Fibroblast of mammary gland (primary cell): Measurements from ENCODE around the gene FILIP1L.
A peak's percentile ranks its signal among the peaks of the same experiment; 100 is the strongest.

ENCODE experiments used
- DNase-seq: peaks from one replicate; pipeline ENCODE4 v3.0.0-alpha.2; 2010; ENCODE audit warnings: low read depth
- H3K4me3 ChIP-seq: 2 replicates; pipeline ENCODE4 v1.5.1; 2011; ENCODE audit warnings: low read depth, mild to moderate bottlenecking, low read length, moderate library complexity; ENCODE audit not compliant: control insufficient read depth
- CTCF ChIP-seq: conservative IDR thresholded peaks from 2 replicates; pipeline ENCODE4 v1.5.1; 2011; ENCODE audit warnings: low read depth, low read length, inconsistent platforms; ENCODE audit not compliant: control insufficient read depth, insufficient read depth

The FILIP1L gene

GRCh38 chr3:99875929-99876841, 238.1 kb downstream of the FILIP1L start:
- H3K4me3 ChIP-seq: peak overlapping the region; percentile 83
- no peak for TF ChIP-seq CTCF
- DNase-seq: peak; percentile 72

- peak overlapping the region; percentile 83 for H3K4me3 ChIP-seq
- no peak for TF ChIP-seq CTCF
- peak; percentile 75 for DNase-seq
Measured at GRCh38 chr3:99875581-99875928, 238.7 kb downstream of the FILIP1L start.

- peak overlapping the region; percentile 83 for H3K4me3 ChIP-seq
- no peak for TF ChIP-seq CTCF
Measured at GRCh38 chr3:99874237-99875002, 239.9 kb downstream of the FILIP1L start.

GRCh38 chr3:99873269-99874102, 240.8 kb downstream of the FILIP1L start:
- no peak for TF ChIP-seq CTCF
- H3K4me3 ChIP-seq: peak overlapping the region; percentile 83
- DNase-seq: no peak

More at GRCh38 chr3:99874237-99875002, 239.9 kb downstream of the FILIP1L start:
- DNase-seq: no peak

GRCh38 chr3:99872923-99873254, 241.4 kb downstream of the FILIP1L start:
- no peak for DNase-seq
- H3K4me3 ChIP-seq: no peak overlapping the region
- TF ChIP-seq CTCF: no peak

- H3K4me3 ChIP-seq: no peak overlapping the region
- no peak for TF ChIP-seq CTCF
- peak; percentile 42 for DNase-seq
Measured at GRCh38 chr3:99871231-99872045, 242.9 kb downstream of the FILIP1L start.
